HG03064 (cell line): ENCODE results near the gene JUND.

Source experiments
- ATAC-seq: cut with Tn5 transposase; IDR thresholded peaks from one replicate; pipeline ENCODE4 v1.9.1; 2021; ENCODE audit warnings: low read depth; ENCODE audit not compliant: unreplicated experiment

The JUND gene

DNA sequence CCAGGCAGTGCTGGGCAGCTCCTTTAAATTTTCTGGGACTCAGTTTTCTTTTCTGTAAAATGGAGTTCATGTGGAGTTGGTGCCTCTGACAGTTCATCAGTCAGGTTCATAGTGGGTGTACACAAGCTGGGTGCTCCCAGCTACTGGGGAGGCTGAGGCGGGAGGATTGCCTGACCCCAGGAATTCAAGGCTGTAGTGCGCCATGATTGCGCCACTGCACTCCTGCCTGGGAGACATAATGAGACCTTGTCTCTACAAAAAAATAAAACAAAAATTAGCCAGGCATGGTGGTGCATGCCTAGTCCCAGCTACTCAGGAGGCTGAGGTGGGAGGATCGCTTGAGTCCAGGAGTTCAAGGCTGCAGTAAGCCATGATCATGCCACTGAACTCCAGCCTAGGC lies 28.3 kb downstream of the JUND start:
- no peak for ATAC-seq

DNA sequence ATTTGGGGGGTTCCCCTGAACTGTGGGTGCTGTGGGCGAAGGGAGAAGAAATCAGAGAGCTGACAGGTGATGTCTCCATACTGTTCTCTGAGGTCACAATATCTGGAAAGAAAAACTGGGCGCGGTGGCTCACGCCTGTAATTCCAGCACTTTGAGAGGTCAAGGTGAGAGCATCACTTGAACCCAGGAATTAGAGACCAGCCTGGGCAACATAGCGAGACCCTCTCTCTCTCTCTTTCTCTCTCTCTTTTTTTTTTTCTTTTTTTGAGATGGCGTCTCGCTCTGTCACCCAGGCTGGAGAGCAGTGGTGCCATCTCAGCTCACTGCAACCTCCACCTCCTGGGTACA lies 29.1 kb downstream of the JUND start:
- ATAC-seq, result no peak

DNA sequence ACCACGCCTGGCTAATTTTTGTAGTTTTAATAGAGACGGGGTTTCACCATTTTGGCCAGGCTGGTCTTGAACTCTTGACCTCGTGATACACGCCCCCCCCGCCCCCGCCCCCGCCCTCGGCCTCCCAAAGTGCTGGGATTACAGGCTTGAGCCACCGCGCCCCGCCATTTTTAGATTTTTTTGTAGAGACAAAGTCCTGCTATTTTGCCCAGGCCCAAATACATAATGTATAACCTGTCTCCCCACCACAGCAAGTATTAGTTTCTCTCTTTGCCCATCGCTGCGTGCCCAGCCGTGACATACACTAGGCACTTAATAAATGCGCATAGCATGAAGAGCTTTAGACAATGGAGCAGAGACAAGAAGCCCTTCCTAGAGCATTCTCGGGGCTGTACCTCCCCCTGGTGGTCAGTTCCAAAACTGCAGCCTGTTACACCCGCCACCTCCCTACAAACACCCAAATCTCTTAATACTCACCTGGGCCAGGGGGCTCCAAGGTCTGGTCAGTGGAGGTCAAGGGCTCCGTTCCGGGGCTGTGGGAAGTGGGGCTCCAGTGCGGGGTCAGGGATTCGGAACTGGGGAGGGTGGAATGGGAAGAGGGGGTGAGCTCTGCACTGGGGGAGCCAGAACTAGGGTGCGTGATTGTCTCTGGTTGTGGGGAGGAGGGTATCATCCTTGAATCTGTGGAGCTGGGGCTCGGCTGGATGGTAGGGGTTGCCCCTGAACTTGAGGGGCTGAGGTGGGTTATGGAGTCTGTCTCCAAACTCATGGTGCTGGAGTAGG lies 29.6 kb downstream of the JUND start:
- no peak for ATAC-seq

DNA sequence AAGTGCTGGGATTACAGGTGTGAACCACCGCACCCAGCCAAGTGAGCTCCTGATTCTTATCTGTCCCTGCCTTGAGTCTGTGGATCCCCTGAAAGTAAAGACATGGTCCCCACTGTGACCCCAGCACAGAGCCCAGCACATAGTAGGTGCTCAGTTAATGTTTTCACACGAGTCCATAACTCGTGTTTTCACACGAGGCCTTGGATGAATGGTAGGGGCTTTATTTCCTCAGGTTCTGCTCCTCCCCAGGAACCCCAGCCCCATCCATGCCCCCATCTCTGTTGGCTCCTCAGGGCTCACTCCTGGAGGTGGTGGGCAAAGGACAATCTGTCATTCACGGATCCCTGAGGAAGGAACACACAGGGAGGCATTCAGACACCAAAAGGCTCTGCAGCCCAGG lies 31.6 kb downstream of the JUND start:
- no peak for ATAC-seq

DNA sequence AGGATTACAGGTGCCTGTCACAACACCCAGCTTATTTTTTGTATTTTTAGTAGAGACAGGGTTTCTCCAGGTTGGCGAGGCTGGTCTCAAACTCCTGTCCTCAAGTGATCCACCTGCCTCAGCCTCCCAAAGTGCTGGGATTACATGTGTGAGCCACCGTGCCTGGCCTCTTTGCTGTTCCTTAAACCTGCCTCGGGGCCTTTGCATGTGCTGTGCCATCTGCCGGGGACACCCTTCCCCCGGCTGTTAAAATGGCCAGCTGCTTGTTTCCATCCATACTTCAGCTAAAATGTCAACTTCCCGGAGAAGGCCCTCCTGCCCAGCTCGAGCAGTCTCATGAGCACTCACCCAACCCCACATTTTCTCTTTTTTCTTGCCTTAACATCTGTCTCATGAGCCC lies 36.1 kb downstream of the JUND start:
- no peak for ATAC-seq

DNA sequence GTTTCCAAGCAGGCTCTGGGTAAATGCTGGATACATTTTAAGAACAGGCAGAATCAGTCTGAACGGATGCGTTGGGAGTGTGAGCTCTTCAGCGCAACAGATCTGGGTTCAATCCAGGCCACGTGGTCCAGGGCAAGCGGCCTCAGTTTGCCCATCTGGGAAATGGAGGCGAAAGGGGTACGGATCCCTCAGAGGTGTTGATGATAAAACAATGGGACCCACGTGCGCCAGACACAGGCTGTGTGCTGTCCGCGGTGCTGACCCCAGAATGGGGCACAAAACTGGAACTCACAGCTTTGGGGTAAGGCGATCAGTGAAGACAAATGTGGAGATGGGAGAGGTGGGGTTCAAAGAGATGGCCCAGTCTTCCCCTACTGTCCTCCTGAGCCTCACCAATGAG lies 42.1 kb downstream of the JUND start:
- ATAC-seq, result no peak

DNA sequence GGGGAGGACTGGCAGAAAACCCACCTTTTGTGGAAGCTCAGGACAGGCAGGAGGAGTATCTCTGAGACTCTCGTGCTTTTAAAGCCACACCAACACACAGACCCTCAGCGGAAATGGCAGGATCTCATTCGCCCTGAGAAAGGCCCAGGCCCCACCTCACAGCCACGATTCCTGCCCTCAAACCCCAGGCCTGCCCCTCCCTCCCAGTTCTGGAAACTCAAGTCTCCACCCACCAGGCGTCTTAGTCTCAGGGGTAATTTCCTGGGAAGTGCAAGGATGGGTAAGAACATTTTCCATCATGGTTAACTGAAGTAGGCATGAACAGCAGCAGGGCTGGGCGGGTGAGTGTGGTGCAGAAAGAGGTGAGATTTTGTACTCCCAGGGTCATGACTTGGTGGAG lies 47.2 kb downstream of the JUND start:
- no peak for ATAC-seq

DNA sequence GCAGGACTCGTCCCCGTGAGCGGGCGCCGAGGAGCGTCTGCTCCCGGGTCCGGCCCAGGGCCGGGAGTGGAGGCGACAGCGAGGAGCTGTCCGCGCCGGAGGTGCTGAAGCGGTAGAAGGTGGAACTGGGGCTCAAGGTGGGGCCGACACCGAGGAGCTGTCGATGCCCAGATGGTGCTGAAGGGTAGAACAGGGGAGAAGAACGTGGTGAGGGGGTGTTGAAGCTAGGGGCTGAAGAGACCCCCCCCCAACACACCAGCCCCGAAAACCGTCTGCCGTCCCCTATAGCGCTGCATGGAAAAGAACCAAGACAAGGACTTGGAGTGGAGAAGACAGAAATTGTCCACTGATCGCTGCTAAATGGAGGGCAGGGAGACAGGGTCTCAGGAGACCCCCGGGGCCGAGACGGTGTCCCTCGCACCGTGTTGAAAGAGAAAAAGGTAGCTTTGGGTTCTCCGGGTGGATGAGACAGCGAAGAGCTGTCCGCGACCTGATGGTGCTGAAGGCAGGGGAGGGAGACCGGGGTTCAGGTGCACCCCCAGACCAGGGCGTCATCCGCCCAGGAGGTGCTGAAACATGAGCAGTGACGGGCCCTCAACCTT lies 48.1 kb downstream of the JUND start:
- ATAC-seq, result no peak

DNA sequence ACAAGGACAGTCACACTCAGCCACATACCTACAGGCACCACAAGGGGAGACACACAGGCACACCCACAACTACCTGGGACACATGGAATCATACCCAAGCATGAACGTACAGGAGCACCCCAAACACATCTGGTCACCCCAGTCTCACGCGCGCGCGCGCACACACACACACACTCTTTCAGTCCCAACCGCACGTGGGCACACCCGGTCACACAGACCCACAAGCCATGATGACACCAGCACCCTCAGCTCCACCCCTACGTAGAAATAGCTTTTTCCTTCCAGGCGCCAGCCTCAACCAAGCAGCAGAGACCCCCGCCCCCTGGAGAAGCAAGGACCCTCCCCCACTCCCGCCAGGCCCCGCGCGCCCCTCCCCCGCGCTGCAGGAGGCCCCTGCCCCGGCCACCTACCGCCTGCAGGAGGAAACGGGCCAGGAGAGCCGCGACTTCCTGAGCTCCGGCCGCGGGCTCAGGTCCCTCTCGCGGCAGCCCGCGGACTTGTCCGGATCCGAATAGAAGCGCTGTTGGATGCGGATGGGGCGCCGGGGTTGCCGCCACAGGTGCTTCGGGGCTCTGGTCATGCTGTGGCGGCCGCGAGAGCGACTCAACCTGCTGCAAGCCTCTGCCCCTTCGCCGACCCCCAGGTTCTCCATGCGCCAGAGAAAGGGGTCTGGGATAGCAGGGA lies 48.7 kb downstream of the JUND start:
- no peak for ATAC-seq

DNA sequence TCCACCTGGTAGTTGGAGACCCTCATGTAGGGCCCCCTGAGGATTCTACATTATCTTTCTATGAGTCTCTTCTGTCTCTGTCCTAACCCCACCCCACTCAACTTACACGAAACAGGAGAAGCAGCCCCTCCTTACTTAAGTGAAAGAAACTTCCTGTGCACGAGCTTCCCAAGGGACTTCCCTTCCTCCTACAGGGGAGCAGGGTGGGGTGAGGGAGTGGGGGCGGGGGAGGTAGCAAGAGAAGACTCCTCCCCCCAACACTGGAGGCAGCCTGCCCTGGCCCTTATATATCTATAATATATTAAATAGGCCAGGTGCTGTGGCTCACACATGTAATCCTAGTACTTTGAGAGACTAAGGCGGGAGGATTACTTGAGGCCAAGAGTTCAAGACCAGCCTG lies 49.6 kb downstream of the JUND start:
- no peak for ATAC-seq

DNA sequence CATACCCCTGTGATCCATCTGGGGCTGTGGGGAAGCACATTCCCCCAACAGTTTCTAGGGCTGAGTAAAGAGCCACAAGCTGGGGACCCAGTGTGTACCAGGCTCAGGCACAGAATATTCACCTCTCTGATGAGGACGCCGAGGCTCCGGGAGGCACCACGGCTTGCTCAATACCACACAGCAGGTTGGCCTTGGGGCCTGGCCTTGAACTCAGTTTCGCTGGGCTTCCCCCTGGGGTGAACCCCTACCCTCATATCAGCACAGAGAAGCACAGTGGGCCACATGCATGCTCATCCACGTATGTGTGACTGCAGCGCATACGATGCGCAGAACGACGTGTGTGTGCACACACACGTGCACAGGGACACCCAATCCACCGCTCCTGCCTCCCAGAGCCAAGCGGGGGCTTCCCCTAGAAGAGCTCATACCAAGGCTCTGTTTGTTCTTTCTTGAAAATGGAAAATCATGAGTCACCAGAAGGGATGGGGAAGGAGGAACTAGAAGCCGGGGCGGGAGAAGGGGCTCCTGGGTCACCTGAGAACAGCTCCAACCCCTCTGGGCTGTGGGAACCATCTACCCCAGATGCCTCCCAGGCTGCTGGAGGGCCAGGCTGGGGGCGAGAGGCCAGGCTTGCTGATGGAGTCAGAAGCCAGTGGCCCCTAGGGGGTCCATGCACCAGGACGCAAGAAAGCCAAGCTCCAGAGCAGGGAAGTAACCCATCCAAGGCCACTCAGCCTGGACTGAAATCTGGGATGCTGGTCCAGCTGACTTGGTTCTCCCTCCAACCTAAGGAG lies 50.3 kb downstream of the JUND start:
- ATAC-seq, result no peak

DNA sequence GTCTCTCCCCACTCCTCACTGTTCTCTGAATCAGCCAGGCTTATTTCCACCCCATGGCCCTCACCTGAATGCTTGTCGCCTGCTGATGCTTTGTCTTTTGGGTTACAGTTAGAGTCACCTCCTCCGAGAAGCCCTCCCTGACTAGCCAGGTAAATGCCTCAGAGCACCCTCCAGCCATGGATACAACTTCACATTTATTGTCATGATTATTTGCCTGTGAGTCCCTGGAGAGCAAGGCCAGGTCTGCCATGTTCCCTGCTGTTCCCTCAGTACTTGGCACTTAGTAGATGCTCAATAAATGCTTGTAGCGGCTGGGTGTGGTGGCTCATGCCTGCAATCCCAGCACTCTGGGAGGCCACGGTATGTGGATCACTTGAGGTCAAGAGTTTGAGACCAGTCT lies 51.5 kb downstream of the JUND start:
- no peak for ATAC-seq
